Vagina (tissue), 2 donors: ENCODE measurements around the gene ADGRV1. TPM values are rescaled to one million over a fixed set of nuclear protein-coding genes. Genes with fewer than 3 reads are reported as not detected.

ENCODE experiments used
- DNase-seq, 2 donors: peaks; one replicate each; pipeline ENCODE4 v3.0.0-alpha.2; 2017; ENCODE audit errors: extremely low spot score in 2 of 2
- H3K27ac ChIP-seq: fragments of 200-600 bp; sonication (generic); one replicate; pipeline ENCODE4 v1.5.1; 2019
- H3K27me3 ChIP-seq: fragments of 200-600 bp; sonication (generic); one replicate; pipeline ENCODE4 v1.5.1; 2019
- H3K36me3 ChIP-seq, 2 donors: fragments of 200-600 bp; sonication (generic); one replicate each; pipeline ENCODE4 v1.5.1; 2017 to 2019
- H3K4me1 ChIP-seq: fragments of 200-600 bp; sonication (generic); one replicate; pipeline ENCODE4 v1.5.1; 2019
- H3K4me3 ChIP-seq, 2 donors: fragments of 200-600 bp; sonication (generic); 1 replicate in 1 of 2; 2 replicates in 1 of 2; pipeline ENCODE4 v1.5.1; 2016 to 2019
- H3K9me3 ChIP-seq: fragments of 200-600 bp; sonication (generic); one replicate; pipeline ENCODE4 v1.5.1; 2019
- CTCF ChIP-seq, 3 experiments: fragments of 450-650 bp in 2 of 3; fragments of 200-600 bp in 1 of 3; sonication (generic) in 1 of 3; IDR thresholded peaks; one replicate each; pipeline ENCODE4 v1.5.1; 2017 to 2019; ENCODE audit warnings: antibody characterized with exemption in 3 of 3, mild to moderate bottlenecking in 2 of 3, moderate library complexity in 2 of 3
- POLR2A ChIP-seq, 2 donors: fragments of 450-650 bp; IDR thresholded peaks; one replicate each; pipeline ENCODE4 v1.6.1; 2017; ENCODE audit warnings: antibody characterized with exemption in 2 of 2, mild to moderate bottlenecking in 2 of 2, moderate library complexity in 2 of 2
- POLR2AphosphoS5 ChIP-seq, 2 donors: sonication (generic); formaldehyde crosslinking; IDR thresholded peaks; one replicate each; pipeline ENCODE4 v1.9.0; 2017; ENCODE audit warnings: antibody characterized with exemption in 2 of 2, mild to moderate bottlenecking in 2 of 2, low read depth in 1 of 2; ENCODE audit not compliant: insufficient read depth in 1 of 2
- intact Hi-C: fragments of 100-400 bp; cut with DNase I; formaldehyde crosslinking; loops from one replicate; pipeline ENCODE4 v1.15.1; 2023
- total RNA-seq: library from RNA; depleted of rRNA; stranded (reverse); fragments of >200 nt; gene quantifications from one replicate; pipeline ENCODE4 v1.2.3, GENCODE V29; 2016

The ADGRV1 gene
- total RNA-seq, 1 donor from 2014 or later: 10.6 TPM

- Histone ChIP-seq H3K27me3 (no peaks in the 10 kb centered on the region), H3K4me1 (peaks cover 49% of the 10 kb centered on the region), H3K27ac (peak overlapping the region; percentile 52), H3K9me3 (no peaks in the 10 kb centered on the region), H3K4me3 (no peak overlapping the region), H3K36me3 (no peaks in the 10 kb centered on the region)
- intact Hi-C loops: no loop called here
- no peak for DNase-seq
- TF ChIP-seq CTCF (IDR thresholded peaks at IDR 0.05) (no peak), POLR2AphosphoS5 (IDR thresholded peaks at IDR 0.05; ENCODE audit: insufficient read depth in 1 of 2, low read depth in 1 of 2) (no peak)
Measured at GRCh38 chr5:91122651-91123050, 564.1 kb downstream of the ADGRV1 start.

DNA sequence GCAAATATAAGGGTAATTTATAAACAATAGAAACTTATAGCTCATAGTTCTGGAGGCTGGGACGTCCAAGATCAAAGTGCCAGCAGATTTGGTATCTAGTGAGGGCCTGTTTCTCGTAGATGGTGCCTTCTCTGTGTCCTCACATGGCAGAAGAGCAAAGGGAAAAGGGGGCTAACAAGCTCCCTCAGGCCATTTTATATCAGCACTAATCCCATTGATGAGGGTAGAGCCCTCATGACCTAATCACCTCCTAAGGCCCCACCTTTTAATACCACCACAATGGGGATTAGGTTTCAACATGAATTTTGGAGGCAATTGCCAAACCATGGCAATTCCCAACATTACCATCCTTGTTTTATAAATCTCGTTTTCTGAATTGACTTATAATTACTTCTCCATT, 564.7 kb downstream of the ADGRV1 start:
- Histone ChIP-seq H3K4me3 (no peak overlapping the region), H3K36me3 (no peaks in the 10 kb centered on the region), H3K9me3 (no peaks in the 10 kb centered on the region), H3K27me3 (no peaks in the 10 kb centered on the region), H3K27ac (no peak overlapping the region), H3K4me1 (peaks cover 55% of the 10 kb centered on the region)
- TF ChIP-seq CTCF (IDR thresholded peaks at IDR 0.05) (no peak), POLR2AphosphoS5 (IDR thresholded peaks at IDR 0.05; ENCODE audit: insufficient read depth in 1 of 2, low read depth in 1 of 2) (no peak), POLR2A (IDR thresholded peaks at IDR 0.05) (no peak)
- DNase-seq: no peak
- intact Hi-C loops: no loop called here

GRCh38 chr5:91123901-91124300, 565.3 kb downstream of the ADGRV1 start:
- Histone ChIP-seq H3K27me3 (no peaks in the 10 kb centered on the region), H3K36me3 (no peaks in the 10 kb centered on the region), H3K27ac (no peak overlapping the region), H3K4me3 (no peak overlapping the region), H3K4me1 (peaks cover 61% of the 10 kb centered on the region), H3K9me3 (no peaks in the 10 kb centered on the region)
- TF ChIP-seq CTCF (IDR thresholded peaks at IDR 0.05) (no peak), POLR2A (IDR thresholded peaks at IDR 0.05) (no peak), POLR2AphosphoS5 (IDR thresholded peaks at IDR 0.05; ENCODE audit: insufficient read depth in 1 of 2, low read depth in 1 of 2) (no peak)
- intact Hi-C loops: no loop called here
- DNase-seq: no peak

DNA sequence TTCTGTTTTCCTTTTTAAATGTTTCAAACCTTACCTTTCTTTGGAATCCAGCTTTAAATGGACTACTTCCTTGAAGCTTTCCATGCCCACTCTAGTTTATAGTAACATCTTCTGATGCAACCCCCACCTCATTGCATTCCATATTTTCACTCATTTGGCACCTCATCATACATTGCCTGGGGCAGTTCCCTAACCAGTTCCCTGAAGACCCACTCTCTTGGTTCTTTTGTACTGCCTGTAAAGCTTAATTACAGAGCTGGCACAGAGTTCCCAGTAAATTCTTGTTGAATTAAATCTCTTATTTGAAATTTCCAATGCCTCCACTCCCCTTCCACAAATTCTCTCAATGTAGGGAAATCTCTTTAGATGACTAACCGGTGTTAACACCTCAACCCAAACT, 567.3 kb downstream of the ADGRV1 start:
- peak overlapping the region; percentile 71 for H3K27ac ChIP-seq
- H3K36me3 ChIP-seq: no peaks in the 10 kb centered on the region
- peaks cover 66% of the 10 kb centered on the region for H3K4me1 ChIP-seq
- H3K4me3 ChIP-seq: no peak overlapping the region
- intact Hi-C loops: no loop called here
- TF ChIP-seq CTCF (IDR thresholded peaks at IDR 0.05) (no peak), POLR2A (IDR thresholded peaks at IDR 0.05) (no peak), POLR2AphosphoS5 (IDR thresholded peaks at IDR 0.05; ENCODE audit: insufficient read depth in 1 of 2, low read depth in 1 of 2) (no peak)
- no peaks in the 10 kb centered on the region for H3K9me3 ChIP-seq
- no peaks in the 10 kb centered on the region for H3K27me3 ChIP-seq
- no peak for DNase-seq

DNA sequence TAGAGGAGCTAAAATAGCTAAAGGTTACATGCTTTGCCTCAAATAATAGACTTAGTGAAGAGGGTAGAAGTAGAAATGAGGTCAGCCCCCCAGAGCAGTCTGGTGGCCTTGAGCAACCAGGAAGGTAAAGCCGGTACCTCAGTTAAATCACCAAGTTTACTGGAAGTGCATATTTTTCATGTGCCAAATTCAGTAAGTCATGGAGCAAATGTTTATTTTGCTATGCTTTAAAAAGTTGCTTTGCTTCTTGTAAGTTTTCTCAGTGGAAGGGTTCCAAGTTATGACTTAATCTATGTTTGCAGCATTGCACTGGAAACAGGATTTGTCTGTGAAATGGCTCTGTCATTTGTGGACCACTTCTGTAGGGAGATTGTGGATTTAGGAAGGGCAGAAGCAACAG, 567.9 kb downstream of the ADGRV1 start:
- Histone ChIP-seq H3K27me3 (no peaks in the 10 kb centered on the region), H3K36me3 (no peaks in the 10 kb centered on the region), H3K4me3 (no peak overlapping the region), H3K9me3 (no peaks in the 10 kb centered on the region), H3K27ac (peak overlapping the region; percentile 71), H3K4me1 (peaks cover 61% of the 10 kb centered on the region)
- peak in 1 of 2 donors; percentile 73 for TF ChIP-seq POLR2AphosphoS5 (IDR thresholded peaks at IDR 0.05; ENCODE audit: insufficient read depth in 1 of 2, low read depth in 1 of 2)
- no peak for TF ChIP-seq POLR2A (IDR thresholded peaks at IDR 0.05)
- intact Hi-C loops: no loop called here
- no peak for DNase-seq
